H1 (cell line): Measurements from ENCODE around the gene LRR1. TPM values are rescaled to one million over a fixed set of nuclear protein-coding genes. Genes with fewer than 3 reads are reported as not detected.

ENCODE experiments used
- CTCF ChIA-PET: fragments of 300-600 bp; sonication (Branson Sonifier 250); formaldehyde crosslinking; loops from one replicate; lab custom pipeline; 2021; ENCODE audit not compliant: partially characterized antibody; lab: Charles Lee
- POLR2A ChIA-PET: fragments of 300-600 bp; sonication (Branson Sonifier 250); formaldehyde crosslinking; loops from one replicate; lab custom pipeline; 2021; ENCODE audit warnings: inconsistent platforms; ENCODE audit not compliant: partially characterized antibody; lab: Charles Lee
- DNase-seq, 2 experiments: peaks; one replicate each; pipeline versions ENCODE4 v3.0.0 to v3.0.0-alpha.2; 2010 to 2022; ENCODE audit warnings: low spot score in 2 of 2, low read depth in 1 of 2, mixed read lengths in 1 of 2
- FAIRE-seq: peaks from 2 replicates; lab custom pipeline; 2011; peaks lifted over from hg19 to GRCh38; lab: Jason Lieb, UNC
- H2AFZ ChIP-seq: 2 replicates; pipeline ENCODE4 v1.8.1; 2012; ENCODE audit warnings: low read length, inconsistent platforms
- H2AK5ac ChIP-seq: 2 replicates; pipeline ENCODE4 v1.6.1; 2013; ENCODE audit warnings: low read depth, low read length
- H2BK120ac ChIP-seq: replicated peaks from 2 replicates; pipeline ENCODE3; 2013; ENCODE audit warnings: low read depth, low read length, inconsistent platforms
- H2BK12ac ChIP-seq: 2 replicates; pipeline ENCODE4 v1.6.1; 2013; ENCODE audit warnings: low read depth, low read length
- H2BK15ac ChIP-seq: 2 replicates; pipeline ENCODE4 v1.6.1; 2013; ENCODE audit warnings: low read length
- H2BK20ac ChIP-seq: 2 replicates; pipeline ENCODE4 v1.6.1; 2013; ENCODE audit warnings: low read length
- H2BK5ac ChIP-seq: 2 replicates; pipeline ENCODE4 v1.6.1; 2013; ENCODE audit warnings: low read depth, low read length
- H3K14ac ChIP-seq: 2 replicates; pipeline ENCODE4 v1.6.1; 2013; ENCODE audit warnings: inconsistent platforms; ENCODE audit not compliant: insufficient read length
- H3K18ac ChIP-seq: 2 replicates; pipeline ENCODE4 v1.6.1; 2013; ENCODE audit warnings: low read length; ENCODE audit errors: extremely low read depth
- H3K23ac ChIP-seq: 2 replicates; pipeline ENCODE4 v1.6.1; 2013; ENCODE audit warnings: inconsistent platforms; ENCODE audit not compliant: insufficient read length
- H3K23me2 ChIP-seq: 2 replicates; pipeline ENCODE4 v1.6.1; 2013; ENCODE audit warnings: low read depth, low read length
- H3K27ac ChIP-seq: 2 replicates; pipeline ENCODE4 v1.6.1; 2011; ENCODE audit warnings: low read depth, low read length, inconsistent platforms
- H3K27me3 ChIP-seq, 4 experiments: replicated peaks in 1 of 4; 1 replicate in 1 of 4; 2 replicates in 3 of 4; pipeline versions ENCODE4 v1.6.1 to v1.8.1; 2011 to 2013; ENCODE audit warnings: low read length in 3 of 4, mild to moderate bottlenecking in 3 of 4, inconsistent platforms in 2 of 4, mixed read lengths in 2 of 4, moderate library complexity in 1 of 4; ENCODE audit not compliant: control insufficient read depth in 3 of 4, insufficient read depth in 3 of 4; ENCODE audit errors: extremely low read depth in 1 of 4
- H3K36me3 ChIP-seq, 4 experiments: 2 replicates each; pipeline versions ENCODE4 v1.6.1 to v1.8.1; 2011 to 2013; ENCODE audit warnings: mild to moderate bottlenecking in 4 of 4, low read length in 3 of 4, moderate library complexity in 2 of 4, control low read depth in 1 of 4, inconsistent platforms in 1 of 4; ENCODE audit not compliant: insufficient read depth in 4 of 4, control insufficient read depth in 2 of 4
- H3K4ac ChIP-seq: replicated peaks from 2 replicates; pipeline ENCODE3; 2013; ENCODE audit warnings: low read length, low read depth, mixed read lengths, inconsistent platforms; ENCODE audit not compliant: insufficient read length
- H3K4me1 ChIP-seq, 4 experiments: replicated peaks in 1 of 4; 1 replicate in 1 of 4; 2 replicates in 3 of 4; pipeline versions ENCODE4 v1.6.1 to v1.8.1; 2011 to 2013; ENCODE audit warnings: low read length in 3 of 4, inconsistent platforms in 2 of 4, mixed read lengths in 1 of 4; ENCODE audit not compliant: insufficient read depth in 4 of 4, control insufficient read depth in 3 of 4
- H3K4me2 ChIP-seq, 2 experiments: 2 replicates each; pipeline versions ENCODE4 v1.6.1 to v1.8.1; 2011 to 2013; ENCODE audit warnings: low read depth in 2 of 2, low read length in 2 of 2, control low read depth in 1 of 2, inconsistent platforms in 1 of 2, mild to moderate bottlenecking in 1 of 2; ENCODE audit not compliant: insufficient read depth in 1 of 2
- H3K4me3 ChIP-seq, 4 experiments: fragments of 200-600, 300-600 bp in 1 of 4; sonication (generic), shearing (Covaris generic), sonication (Bioruptor Twin) in 1 of 4; 2 replicates each; pipeline versions ENCODE4 v1.5.1 to v1.8.1; 2011 to 2016; ENCODE audit warnings: low read length in 4 of 4, low read depth in 3 of 4, control low read depth in 2 of 4, inconsistent platforms in 2 of 4, mild to moderate bottlenecking in 2 of 4, mixed read lengths in 1 of 4, moderate library complexity in 1 of 4; ENCODE audit not compliant: insufficient read depth in 2 of 4; ENCODE audit errors: extremely low read depth in 1 of 4
- H3K56ac ChIP-seq: replicated peaks from 2 replicates; pipeline ENCODE3; 2013; ENCODE audit warnings: low read depth, mild to moderate bottlenecking, mixed read lengths, low read length, inconsistent platforms; ENCODE audit not compliant: insufficient read length
- H3K79me1 ChIP-seq: 2 replicates; pipeline ENCODE4 v1.6.1; 2013; ENCODE audit warnings: low read depth, low read length, control low read depth
- H3K79me2 ChIP-seq, 2 experiments: 2 replicates each; pipeline versions ENCODE4 v1.6.1 to v1.8.1; 2012 to 2013; ENCODE audit warnings: low read length in 2 of 2, mild to moderate bottlenecking in 2 of 2, inconsistent platforms in 1 of 2; ENCODE audit not compliant: insufficient read depth in 2 of 2, control insufficient read depth in 1 of 2
- H3K9ac ChIP-seq, 4 experiments: replicated peaks in 1 of 4; 1 replicate in 1 of 4; 2 replicates in 3 of 4; pipeline versions ENCODE4 v1.6.1 to v1.8.1; 2011 to 2013; ENCODE audit warnings: low read depth in 3 of 4, low read length in 3 of 4, control low read depth in 2 of 4, mild to moderate bottlenecking in 2 of 4, moderate library complexity in 2 of 4, inconsistent platforms in 1 of 4; ENCODE audit errors: extremely low read depth in 1 of 4
- H3K9me3 ChIP-seq, 2 experiments: 2 replicates each; pipeline versions ENCODE4 v1.6.1 to v1.8.1; 2012 to 2013; ENCODE audit warnings: mild to moderate bottlenecking in 2 of 2, moderate library complexity in 2 of 2, control low read depth in 1 of 2, inconsistent platforms in 1 of 2, low read depth in 1 of 2, low read length in 1 of 2, mixed read lengths in 1 of 2; ENCODE audit not compliant: insufficient read depth in 2 of 2
- H4K20me1 ChIP-seq, 2 experiments: replicated peaks in 1 of 2; 2 replicates each; pipeline versions ENCODE3 to v1.8.1; 2011 to 2013; ENCODE audit warnings: inconsistent platforms in 2 of 2, low read length in 2 of 2, mild to moderate bottlenecking in 1 of 2; ENCODE audit not compliant: insufficient read depth in 2 of 2, control insufficient read depth in 1 of 2
- H4K5ac ChIP-seq: 2 replicates; pipeline ENCODE4 v1.6.1; 2013; ENCODE audit warnings: low read length, low read depth, mixed read lengths, inconsistent platforms; ENCODE audit not compliant: insufficient read length
- H4K8ac ChIP-seq: 2 replicates; pipeline ENCODE4 v1.8.0; 2013; ENCODE audit warnings: mild to moderate bottlenecking, moderate library complexity, low read length, inconsistent platforms; ENCODE audit not compliant: insufficient read depth; ENCODE audit errors: extremely low read depth
- H4K91ac ChIP-seq: replicated peaks from 2 replicates; pipeline ENCODE3; 2013; ENCODE audit warnings: low read length, mixed read lengths, inconsistent platforms; ENCODE audit not compliant: insufficient read length
- CEBPB ChIP-seq: IDR thresholded peaks from 2 replicates; pipeline ENCODE4 v1.6.1; 2012; ENCODE audit warnings: low read depth, low read length
- NRF1 ChIP-seq: IDR thresholded peaks from 2 replicates; pipeline ENCODE4 v1.6.1; 2011; ENCODE audit warnings: mild to moderate bottlenecking, low read depth, low read length, improper control_type of control experiment
- POLR2AphosphoS5 ChIP-seq: IDR thresholded peaks from 2 replicates; pipeline ENCODE4 v1.6.1; 2011; ENCODE audit warnings: low read depth, low read length
- RFX5 ChIP-seq: IDR thresholded peaks from 2 replicates; pipeline ENCODE4 v1.6.1; 2011; ENCODE audit warnings: low read depth, low read length, improper control_type of control experiment, borderline replicate concordance
- WGBS, 2 experiments: shearing (Covaris generic) in 1 of 2; methylation state at CpG; one replicate each; pipeline versions ENCODE4 v1.1.6 to v1.1.7; 2013 to 2015; ENCODE audit warnings: low lambda C conversion rate in 2 of 2, mixed read lengths in 2 of 2, inconsistent platforms in 1 of 2, low coverage in 1 of 2, missing lambda C conversion rate in 1 of 2; ENCODE audit not compliant: insufficient replicate concordance in 2 of 2, insufficient coverage in 1 of 2, insufficient read length in 1 of 2; ENCODE audit errors: extremely low coverage in 1 of 2, missing lambda C conversion rate in 1 of 2; 5-methylcytosine and 5-hydroxymethylcytosine counted together
- polyA plus RNA-seq, 7 experiments: library from polyadenylated mRNA; depleted of rRNA in 3 of 7; stranded (reverse) in 5 of 7; unstranded in 2 of 7; fragments of >200 nt in 5 of 7; fragments of 200-250 nt in 2 of 7; gene quantifications; 1 replicate in 5 of 7; 2 replicates in 1 of 7; 4 replicates in 1 of 7; pipeline versions ENCODE4 v1.2.1 to v1.2.3, GENCODE V29; 2011 to 2013; ENCODE audit warnings: missing spikeins in 2 of 7, mixed read lengths in 2 of 7
- total RNA-seq: library from RNA; stranded (reverse); fragmentation: NEBNext Ultra II Directional; extraction: Animal tissue kit (Norgen Biotek cat#: 25700); gene quantifications from 2 replicates; pipeline ENCODE4 v1.2.1, GENCODE V29; 2021

LRR1 gene
- total and polyA plus RNA-seq, 2 of the 8 experiments (the other 6 are each of a cell fraction or from before 2014, with no cell fraction given): 30.7 to 37.5 TPM

GRCh38 chr14:49640540-49641417 is 42.0 kb downstream of the LRR1 start:
- H4K20me1 ChIP-seq: peaks cover 2 to 15% of the 10 kb centered on the region in 2 experiments

More at GRCh38 chr14:49640540-49641417, 42.0 kb downstream of the LRR1 start:
- ChIA-PET POLR2A (interaction anchor here (0.6 to 2.2 kb wide), 6 partner anchors 18 to 131 kb away, joined by 4 to 8 read pairs (median 4); partner anchors contain the start of genes KLHDC1, KLHDC2 and MGAT2), CTCF (interaction anchor here (0.8 kb wide), 1 partner anchor 48 kb away, joined by 4 read pairs; the partner anchor contains the start of gene POLE2)
- Histone ChIP-seq H3K4me2 (no peak overlapping the region), H2BK15ac (no peak overlapping the region), H3K27me3 (no peaks in the 10 kb centered on the region), H3K79me2 (peaks cover 0 to 49% of the 10 kb centered on the region in 2 experiments; a peak in 2 of 4 replicates), H3K4ac (no peak overlapping the region), H4K8ac (no peak overlapping the region), H3K23me2 (no peaks in the 10 kb centered on the region), H3K9me3 (no peaks in the 10 kb centered on the region), H2BK20ac (no peak overlapping the region), H3K9ac (no peak overlapping the region), H4K91ac (no peak overlapping the region), H3K79me1 (0 out of 2 replicates have a peak, but pooled peaks cover 3% of the 10 kb centered on the region), H2BK120ac (no peak overlapping the region), H2BK5ac (no peak overlapping the region), H3K18ac (no peak overlapping the region), H3K56ac (no peak overlapping the region), H3K23ac (no peak overlapping the region), H3K27ac (no peak overlapping the region), H4K5ac (no peak overlapping the region), H3K36me3 (peaks cover 0 to 24% (median 1%) of the 10 kb centered on the region in 4 experiments; a peak in 1 of 8 replicates), H2AFZ (no peak overlapping the region), H2BK12ac (no peak overlapping the region), H3K4me1 (no peaks in the 10 kb centered on the region), H3K4me3 (no peak overlapping the region), H3K14ac (no peak overlapping the region), H2AK5ac (no peak overlapping the region)
- WGBS, 2 experiments: 91% methylated on average over 6 of the region's 7 CpGs; no CpG with 5 or more reads in 1 of the 2 experiments
- TF ChIP-seq POLR2AphosphoS5: no peak
- no peak for TF ChIP-seq RFX5
- peak; percentile 80; the same call in 1 of the 2 replicates for TF ChIP-seq CEBPB
- TF ChIP-seq NRF1: no peak
- DNase-seq (no peak), FAIRE-seq (no peak)
